ENCODE measurements around the gene ST3GAL4.
"Not testable (repeated sequence)": the region's sequence is repeated elsewhere in the genome, so short reads cannot be mapped to it uniquely, and the experiment has no call there.

The ST3GAL4 gene

GRCh38 chr11:126391286-126391954 lies 35.9 kb downstream of the ST3GAL4 start:
- DNase-seq: no peak

DNA sequence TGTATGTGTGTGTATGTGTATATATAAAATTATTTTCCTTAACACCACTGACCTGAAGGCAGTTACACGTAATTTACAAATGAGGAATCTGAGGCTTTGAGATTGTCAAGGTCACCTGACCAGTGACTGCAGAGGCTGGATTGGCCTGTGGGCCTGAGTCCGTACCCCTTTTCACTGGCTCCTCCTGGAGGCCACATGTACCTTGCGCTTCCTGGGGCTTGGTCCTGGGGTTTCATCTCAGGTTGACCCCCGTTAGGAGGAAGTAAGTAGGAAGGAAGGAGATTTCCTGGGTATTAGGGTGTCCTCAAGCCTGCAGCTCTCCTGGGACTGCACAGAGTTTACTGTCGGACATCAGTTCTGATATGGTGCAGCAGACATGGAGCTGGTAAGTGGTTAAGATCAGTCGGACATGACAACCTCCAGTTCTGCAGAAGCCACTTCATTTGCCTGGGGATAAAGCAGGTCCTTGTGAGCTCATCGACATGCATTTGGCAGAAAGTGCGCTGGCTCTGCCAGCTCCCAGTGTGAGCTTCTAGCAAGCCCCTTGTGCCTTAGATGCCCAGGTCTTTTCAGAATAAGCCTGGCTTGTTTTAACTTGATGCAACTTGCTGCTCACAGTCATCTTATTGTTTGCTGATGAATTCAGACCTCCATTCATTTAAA lies 36.6 kb downstream of the ST3GAL4 start:
- DNase-seq: peak; percentile 86

GRCh38 chr11:126392633-126393013 lies 37.1 kb downstream of the ST3GAL4 start:
- DNase-seq: no peak

DNA sequence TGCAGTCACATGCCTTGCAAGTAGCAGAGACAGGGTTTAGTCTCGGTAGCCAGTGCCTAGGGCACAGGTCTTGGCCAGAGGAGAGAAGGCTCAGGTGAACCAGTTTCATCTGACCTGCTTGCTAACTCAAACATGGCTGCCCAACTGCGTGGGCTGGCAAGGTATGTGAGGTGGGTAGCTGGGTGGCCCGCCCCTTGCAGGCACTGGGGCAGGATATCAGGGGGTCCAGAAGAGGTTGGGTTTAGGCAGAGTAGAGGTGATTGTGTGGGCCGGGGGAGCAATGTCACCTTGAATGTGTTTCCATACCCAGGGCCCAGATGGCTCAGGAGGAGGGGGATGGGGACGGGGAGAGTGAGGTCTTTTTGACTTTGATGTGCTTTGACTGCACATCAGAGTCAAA lies 37.7 kb downstream of the ST3GAL4 start:
- DNase-seq: no peak

- DNase-seq: no peak
These were observed 38.5 kb downstream of the ST3GAL4 start for GRCh38 chr11:126394036-126394435.

- not testable (repeated sequence) for DNase-seq
These were observed 39.2 kb downstream of the ST3GAL4 start for GRCh38 chr11:126394634-126395072.

DNA sequence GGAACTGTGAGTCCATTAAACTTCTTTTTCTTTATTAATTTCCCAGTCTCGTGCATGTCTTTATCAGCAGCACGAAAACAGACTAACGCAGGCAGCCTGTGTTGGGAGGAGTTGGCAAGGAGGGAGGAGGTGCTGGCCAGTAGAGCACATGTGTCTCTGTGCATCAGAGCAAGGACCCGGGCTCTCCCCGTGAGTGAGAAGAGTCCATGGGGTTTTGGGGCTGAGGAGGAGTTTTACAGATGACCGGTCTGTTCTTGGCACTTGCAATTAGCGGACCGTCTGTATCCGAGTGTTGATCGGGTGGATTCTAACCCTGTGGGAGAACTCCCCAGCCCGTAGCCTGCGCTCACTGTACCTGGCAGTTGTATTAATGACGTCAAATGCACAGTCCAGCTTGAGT lies 40.3 kb downstream of the ST3GAL4 start:
- not testable (repeated sequence) for DNase-seq

DNA sequence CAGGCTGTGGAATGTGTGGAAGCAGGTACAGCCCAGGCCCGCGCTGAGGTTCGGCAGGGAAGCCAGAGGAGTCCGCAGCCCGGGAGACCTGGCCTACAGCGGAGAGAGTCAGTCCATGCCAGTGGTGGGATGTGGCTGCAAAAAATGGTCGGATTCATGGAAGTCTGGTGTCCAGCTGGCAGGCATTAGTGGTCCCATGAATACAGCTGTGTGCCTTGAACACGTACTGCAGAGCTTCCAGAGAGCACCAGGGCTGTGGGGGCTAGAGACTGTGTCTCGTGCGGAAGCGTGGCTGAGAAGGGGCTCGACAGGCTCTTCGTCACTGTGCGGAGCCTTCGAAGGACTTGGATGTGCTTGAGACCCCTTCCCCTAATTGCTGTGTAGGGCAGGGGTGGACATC lies 40.8 kb downstream of the ST3GAL4 start:
- not testable (repeated sequence) for DNase-seq

- no peak for DNase-seq
These were observed 41.5 kb downstream of the ST3GAL4 start for GRCh38 chr11:126396965-126397364.

DNA sequence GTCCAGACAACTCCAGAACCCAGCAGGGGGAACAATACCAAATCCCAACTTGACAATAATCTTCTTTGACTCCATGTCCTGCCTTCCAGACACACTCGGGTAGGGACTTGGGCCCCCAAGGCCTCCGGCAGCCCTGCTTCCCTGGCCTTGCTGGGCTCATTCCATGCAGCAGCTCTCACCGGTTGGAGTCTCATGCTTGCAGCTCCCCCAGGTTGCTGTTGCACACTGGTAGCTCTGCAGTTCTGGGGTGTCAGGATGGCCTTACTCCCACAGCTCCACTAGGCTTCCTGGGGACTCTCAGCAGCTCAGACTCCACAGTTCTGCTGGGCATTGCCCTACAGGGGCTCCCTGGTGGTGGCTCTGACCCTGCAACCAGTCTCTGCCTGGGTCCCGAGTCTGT lies 42.8 kb downstream of the ST3GAL4 start:
- DNase-seq: no peak

GRCh38 chr11:126398721-126399120 lies 43.2 kb downstream of the ST3GAL4 start:
- DNase-seq: no peak

- DNase-seq: no peak
These were observed 44.5 kb downstream of the ST3GAL4 start for GRCh38 chr11:126400019-126400418.

- no peak for DNase-seq
These were observed 45.0 kb downstream of the ST3GAL4 start for GRCh38 chr11:126400479-126400878.

GRCh38 chr11:126403022-126403581 lies 47.6 kb downstream of the ST3GAL4 start:
- DNase-seq: no peak

DNA sequence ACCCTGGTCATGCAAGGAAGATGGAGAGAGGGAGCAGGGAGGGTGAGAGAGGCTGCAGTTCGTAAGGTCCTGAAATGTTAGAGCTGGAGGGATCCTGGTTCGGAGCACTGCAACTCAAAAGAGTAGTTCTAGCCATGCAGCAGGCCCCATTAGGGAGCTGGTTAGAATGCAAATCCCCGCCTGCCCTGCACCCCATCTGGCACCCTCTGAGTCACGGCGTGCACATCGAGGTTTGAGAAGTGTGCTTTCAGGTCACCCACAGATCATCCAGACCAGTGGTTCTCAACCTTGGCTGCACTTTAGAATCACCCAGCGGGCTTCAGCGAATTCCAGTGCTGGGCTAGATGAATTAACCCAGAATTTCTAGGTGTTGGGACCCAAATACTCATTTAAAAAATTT lies 48.2 kb downstream of the ST3GAL4 start:
- no peak for DNase-seq

- no peak for DNase-seq
These were observed 48.9 kb downstream of the ST3GAL4 start for GRCh38 chr11:126404367-126404766.

DNA sequence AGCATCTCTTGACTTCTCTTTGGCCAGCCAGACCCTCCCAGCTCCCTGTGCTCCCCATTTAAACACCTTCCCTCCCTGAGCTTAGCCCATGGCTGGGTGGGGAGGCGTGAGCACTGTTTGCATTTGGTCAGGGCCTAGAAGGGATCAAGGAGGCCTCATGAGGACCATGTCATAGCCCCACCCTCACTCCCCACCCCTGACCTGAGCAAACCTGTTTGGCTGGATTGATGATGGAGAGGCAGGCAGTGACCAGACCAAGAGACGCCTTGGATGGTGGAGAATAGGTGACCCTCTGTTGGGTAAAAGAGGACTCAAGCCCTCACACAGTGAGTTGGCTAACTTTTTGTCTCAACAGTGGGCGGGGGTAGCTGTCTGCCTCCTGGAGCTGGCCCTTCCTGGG lies 49.9 kb downstream of the ST3GAL4 start:
- no peak for DNase-seq

- no peak for DNase-seq
These were observed 50.4 kb downstream of the ST3GAL4 start for GRCh38 chr11:126405906-126406305.

DNA sequence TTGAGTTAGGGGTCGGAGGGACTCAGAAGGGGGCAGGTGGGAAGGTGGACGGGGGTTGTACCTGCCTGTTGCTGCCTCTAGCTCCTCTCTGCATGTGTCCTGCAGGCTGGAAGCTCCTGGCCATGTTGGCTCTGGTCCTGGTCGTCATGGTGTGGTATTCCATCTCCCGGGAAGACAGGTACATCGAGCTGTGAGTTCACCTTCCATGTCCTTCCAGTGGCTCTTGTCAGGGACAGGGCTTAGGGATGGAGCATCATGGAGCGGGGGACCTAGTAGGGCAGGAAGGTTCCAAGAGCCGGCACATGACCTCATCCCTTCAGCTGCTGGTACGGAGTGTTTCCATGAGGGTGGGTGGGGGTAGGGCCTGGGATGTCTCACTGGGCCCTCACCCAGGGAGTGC lies 50.9 kb downstream of the ST3GAL4 start:
- no peak for DNase-seq

DNA sequence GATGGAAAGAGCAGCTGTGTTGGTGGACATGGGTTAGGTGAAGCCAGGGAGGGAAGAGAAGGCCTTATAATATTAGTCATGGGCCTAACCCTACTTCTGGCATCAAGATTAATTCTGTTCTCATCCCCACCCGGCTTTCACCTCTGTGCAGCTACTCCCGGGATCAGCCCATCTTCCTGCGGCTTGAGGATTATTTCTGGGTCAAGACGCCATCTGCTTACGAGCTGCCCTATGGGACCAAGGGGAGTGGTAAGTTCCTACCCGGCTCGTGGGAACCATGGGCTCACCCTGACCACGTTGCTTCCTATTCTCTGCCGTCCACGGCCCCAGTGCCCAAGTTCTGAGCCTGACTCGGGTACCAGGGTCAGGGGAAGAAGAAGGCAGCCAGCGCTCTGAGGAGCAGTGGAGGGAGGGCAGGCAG lies 51.6 kb downstream of the ST3GAL4 start:
- DNase-seq: no peak

GRCh38 chr11:126407682-126408288 lies 52.3 kb downstream of the ST3GAL4 start:
- DNase-seq: no peak

GRCh38 chr11:126408496-126408895 lies 53.0 kb downstream of the ST3GAL4 start:
- DNase-seq: no peak

GRCh38 chr11:126408901-126409619 lies 53.6 kb downstream of the ST3GAL4 start:
- DNase-seq: no peak
